GM19438 (cell line): ENCODE data around the gene C1QC.

ENCODE experiments used
- ATAC-seq: cut with Tn5 transposase; IDR thresholded peaks from one replicate; pipeline ENCODE4 v1.9.1; 2021; ENCODE audit warnings: low read depth; ENCODE audit not compliant: unreplicated experiment

Gene C1QC

DNA sequence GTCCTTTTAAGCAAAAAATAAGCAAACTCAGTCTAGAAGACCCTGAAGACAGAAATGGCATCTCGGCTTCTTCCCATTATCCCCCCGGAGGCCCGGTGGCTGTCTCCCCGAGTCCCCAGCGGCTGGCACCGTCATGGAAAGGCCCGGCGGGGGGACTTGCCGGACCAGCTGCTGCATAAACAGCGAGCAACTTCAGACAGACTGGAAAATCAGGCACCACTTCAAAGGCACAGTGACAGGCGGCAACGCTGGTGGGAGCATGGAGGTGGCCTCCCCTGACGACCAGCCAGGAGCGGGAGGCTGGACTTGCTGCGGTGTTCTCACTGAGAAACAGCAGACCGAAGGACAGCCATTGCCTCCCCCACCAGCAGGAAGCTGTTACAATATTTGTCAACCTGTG is 25.4 kb upstream of the C1QC start:
- no peak for ATAC-seq

DNA sequence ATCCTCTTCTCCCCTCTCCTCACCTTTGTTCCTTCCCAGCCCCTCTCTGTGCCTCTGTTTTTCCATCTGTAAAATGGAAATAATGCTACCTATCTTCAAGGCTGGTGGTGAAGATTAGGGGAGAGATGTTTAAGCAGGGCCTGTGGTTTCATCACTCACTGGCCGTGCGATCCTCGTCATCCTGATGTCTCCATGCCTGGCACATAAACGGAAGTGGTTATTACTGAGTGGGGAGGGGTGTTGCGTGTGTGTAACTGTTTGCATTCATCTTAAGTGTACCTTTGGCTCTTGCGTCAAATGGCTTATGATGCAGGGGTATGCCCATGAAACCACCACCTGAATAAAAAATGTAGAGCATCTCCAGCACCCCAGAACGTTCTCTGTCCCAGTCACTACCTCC is 24.2 kb upstream of the C1QC start:
- no peak for ATAC-seq

GRCh38 chr1:22619798-22620197 is 23.6 kb upstream of the C1QC start:
- no peak for ATAC-seq

- ATAC-seq = no peak
Measured at GRCh38 chr1:22621761-22622160, 21.7 kb upstream of the C1QC start.

- no peak for ATAC-seq
Measured at GRCh38 chr1:22625262-22625925, 18.0 kb upstream of the C1QC start.

DNA sequence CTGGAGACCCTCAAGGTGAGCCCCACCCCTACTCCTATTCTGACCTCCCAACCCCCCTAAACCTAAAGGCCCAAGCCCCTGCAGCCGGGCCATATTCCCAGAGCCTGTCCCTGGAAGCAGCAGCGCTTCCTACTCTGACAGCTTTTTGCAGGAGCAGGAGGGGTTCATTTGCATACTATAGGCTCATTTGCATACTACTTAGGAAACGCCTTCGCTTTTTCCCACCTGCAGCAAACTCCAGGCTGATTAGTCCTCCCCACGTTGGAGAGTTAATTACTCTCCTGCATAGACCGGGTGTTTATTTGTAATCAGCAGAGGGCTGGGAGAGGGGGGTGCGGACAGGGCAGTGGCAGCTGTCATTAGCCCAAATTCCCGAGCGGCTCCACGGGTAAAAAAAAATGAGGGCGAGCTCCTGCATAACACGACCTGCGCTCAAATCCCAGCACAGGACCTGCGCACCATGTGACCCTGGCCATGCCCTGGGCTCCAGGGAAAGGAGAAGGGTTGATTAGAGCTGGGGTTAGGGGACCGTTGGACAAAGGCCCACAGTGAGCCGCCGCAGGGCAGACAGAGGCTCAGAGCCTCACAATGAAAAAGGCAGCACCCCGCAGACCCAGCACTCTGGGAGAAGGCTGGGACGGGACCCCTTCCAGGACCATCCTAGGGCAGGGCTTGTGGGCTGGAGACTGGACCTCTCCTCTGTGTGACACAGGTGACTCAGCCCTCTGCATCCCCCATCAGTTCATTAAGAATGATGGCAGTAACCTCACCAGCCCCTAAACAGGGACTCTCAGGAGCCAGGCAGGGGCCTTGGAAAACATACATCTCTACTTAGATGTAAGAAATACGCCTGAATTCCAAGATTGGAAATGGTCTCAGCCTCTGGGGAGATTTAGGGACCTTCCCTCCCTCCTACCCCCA is 16.9 kb upstream of the C1QC start:
- no peak for ATAC-seq

DNA sequence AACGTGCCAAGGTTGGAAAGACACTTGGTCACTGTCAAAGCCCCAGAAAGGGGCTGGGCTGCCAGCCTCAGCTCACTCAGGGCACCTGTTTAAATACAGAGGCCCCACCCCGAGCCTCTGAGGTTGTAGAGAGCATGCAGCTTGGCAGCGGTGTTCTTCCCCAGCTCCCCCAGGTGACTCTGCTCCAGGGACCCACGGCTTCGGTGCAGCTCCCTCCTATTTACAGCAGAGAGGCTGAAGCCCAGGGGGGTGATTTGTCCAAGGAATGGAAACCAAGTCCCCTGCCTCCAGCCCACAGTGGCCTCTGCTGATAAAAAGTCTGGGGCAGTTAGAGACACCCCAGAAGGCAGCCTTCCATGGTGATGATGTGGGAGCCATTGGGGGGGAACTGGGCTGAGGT is 16.1 kb upstream of the C1QC start:
- no peak for ATAC-seq

DNA sequence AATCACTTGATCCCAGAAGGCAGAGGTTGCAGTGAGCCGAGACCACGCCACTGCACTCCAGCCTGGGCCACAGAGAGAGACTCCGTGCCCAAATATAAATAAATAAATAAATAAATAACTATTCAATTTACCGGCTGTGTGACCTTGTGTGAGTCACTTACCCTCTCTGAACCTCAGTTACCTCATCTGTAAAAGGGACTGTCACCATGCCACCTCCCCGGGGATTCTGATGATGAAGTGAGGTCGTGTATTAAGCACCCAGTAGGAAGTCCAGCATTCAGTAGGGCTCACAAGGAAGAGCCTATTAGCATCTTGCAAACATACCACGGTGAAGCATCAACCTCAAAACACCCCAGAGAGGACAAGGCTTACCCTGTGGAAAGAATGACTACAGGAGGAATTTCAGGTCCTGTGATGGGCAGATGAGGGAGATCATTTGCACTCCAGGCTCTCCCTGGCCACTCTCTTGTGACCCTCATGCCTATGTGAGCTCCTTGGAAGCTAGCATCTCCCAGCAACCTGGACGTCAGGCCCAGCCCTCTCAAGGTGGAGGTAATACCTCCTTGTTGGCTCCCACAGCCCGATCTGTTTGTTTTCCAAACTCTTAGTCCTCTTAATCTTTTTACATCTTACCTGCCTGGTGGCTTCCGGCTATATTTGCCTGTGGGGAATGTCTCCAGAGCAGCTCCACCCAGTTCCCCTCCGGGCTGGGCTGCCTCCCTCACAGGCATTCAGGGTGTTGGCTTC is 14.6 kb upstream of the C1QC start:
- ATAC-seq = no peak

DNA sequence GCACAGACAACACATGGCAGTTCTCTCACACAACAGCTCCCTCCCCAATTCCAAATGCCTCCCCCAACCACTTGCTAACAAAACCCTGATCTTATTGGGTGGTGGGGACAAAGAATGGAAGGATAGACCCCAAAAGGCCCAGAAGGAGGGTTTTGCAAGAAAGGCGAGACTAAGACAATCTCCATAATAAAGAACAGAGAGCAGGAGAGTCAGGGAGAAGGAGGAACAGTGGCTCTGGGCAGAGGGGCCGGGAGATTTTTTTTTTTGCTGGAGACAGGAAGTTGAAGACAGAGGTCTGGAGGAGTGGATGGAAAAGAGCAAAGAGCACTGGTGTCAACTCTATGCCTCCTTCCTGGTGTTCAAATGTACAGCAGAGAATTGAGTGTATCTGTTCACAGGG is 13.5 kb upstream of the C1QC start:
- no peak for ATAC-seq

GRCh38 chr1:22633697-22634463 is 9.6 kb upstream of the C1QC start:
- ATAC-seq = no peak

DNA sequence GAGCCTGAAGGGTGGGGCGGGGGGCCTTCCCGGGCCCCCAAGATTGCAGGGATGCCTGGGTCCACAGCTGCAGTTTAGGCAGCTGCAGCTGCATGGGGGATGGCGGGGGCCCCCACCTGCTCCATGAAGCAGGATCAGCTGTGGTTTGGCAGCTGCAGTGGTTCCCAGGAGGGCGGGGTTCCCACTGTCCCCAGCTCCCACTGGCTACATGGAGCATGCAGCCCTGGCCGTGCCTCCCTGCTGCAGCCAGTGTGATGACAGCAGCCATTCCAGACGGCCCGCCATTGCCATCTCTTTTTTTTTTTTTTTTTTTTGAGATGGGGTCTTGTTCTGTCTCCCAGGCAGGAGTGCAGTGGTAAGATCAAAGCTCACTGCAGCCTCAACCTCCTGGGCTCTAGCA is 8.0 kb upstream of the C1QC start:
- ATAC-seq = no peak

DNA sequence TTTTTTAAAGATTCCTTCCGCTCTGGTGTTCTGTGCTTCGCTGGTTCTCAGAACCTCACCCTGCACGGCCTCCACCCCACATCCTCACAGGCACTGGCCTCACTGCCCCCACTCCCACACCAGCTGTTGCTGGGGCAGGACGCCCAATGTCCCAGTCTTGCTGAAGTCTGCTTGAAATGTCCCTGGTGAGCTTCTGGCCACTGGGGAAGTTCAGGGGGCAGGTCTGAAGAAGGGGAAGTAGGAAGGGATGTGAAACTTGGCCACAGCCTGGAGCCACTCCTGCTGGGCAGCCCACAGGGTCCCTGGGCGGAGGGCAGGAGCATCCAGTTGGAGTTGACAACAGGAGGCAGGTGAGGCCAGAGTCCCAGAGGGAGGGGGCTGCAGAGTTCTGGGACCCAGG is 7.1 kb upstream of the C1QC start, which contains the start of gene C1QA:
TSS of gene C1QA (plus strand) at position 276 of the 400 bp plus-strand sequence. CDS start 989 bp downstream, outside the sequence.
- ATAC-seq = no peak

DNA sequence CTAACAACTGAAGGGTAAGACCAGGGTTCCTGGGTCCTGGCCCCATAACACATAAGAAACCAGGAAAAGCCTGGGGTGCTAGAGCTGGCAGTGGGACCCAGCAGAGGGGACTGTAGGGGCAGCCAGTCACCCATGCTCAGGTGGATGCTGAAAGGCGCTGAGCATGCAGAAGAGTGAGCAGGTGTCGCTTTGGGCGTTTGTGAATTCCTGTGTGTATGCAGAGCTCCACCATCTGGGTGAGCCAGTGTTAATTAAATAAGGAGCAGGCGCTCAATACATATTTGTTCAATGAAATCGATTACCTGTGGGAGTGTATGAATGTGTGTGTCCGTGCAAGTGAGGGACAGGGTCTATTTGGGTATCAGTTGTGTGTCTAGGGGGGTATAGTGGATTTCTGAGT is 6.5 kb upstream of the C1QC start:
- no peak for ATAC-seq

DNA sequence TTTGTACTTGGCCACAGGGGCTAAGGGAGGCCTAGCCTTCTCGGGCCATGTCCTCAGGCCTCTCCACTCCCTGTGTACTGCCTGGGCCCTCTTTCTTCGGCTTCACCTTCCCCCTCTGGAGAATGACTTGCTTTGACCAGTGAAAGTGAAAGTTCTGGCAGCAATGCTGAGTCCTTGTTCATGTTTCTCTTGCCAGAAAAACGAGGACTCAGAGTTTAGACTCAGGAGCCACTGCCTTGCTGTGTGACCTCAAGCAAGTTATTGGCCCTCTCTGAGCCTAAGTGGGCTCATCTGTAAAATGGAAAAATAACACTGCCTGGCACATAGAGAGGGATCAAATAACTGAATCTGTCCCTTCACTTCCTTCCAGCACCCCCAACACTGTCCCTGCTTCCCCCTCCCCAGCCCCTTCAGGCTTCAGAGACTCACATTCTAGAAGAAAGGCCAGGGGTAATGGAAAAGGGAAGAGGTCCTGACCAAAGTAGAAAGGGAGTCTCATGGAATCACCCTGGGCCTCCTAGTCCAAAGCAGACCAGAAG is 5.5 kb upstream of the C1QC start:
- no peak for ATAC-seq

GRCh38 chr1:22638476-22639234 is 4.8 kb upstream of the C1QC start:
- ATAC-seq = no peak

DNA sequence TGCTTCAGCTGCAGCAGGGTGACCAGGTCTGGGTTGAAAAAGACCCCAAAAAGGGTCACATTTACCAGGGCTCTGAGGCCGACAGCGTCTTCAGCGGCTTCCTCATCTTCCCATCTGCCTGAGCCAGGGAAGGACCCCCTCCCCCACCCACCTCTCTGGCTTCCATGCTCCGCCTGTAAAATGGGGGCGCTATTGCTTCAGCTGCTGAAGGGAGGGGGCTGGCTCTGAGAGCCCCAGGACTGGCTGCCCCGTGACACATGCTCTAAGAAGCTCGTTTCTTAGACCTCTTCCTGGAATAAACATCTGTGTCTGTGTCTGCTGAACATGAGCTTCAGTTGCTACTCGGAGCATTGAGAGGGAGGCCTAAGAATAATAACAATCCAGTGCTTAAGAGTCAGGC is 4.1 kb upstream of the C1QC start:
- ATAC-seq = no peak

DNA sequence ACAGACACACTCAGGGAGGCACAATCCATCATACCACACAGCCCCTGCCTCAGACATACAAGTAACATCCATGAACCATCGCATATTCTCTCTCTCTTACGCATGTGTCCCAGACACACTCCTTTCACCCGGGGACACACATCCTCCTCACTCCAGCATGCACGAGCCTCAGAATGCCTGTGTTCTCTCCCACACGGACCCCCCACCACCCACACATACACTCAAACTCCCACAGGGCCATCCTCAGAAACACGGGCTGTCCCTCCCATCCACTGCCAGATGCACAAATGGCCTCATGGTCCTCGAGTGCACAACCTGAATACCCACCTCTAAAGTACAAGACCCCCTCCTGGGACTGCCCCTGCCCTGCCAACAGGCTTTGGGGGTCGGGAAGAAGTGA is 2.2 kb upstream of the C1QC start:
- no peak for ATAC-seq

GRCh38 chr1:22641906-22642636 is 1.4 kb upstream of the C1QC start:
- ATAC-seq = no peak

GRCh38 chr1:22643928-22644327 is 495 bp downstream of the C1QC start:
- ATAC-seq = no peak
